HG03097 (cell line): Measurements from ENCODE around the gene LRRC8B.
A peak's percentile ranks its signal among the peaks of the same experiment; 100 is the strongest.
"Not testable (repeated sequence)": the region's sequence is repeated elsewhere in the genome, so short reads cannot be mapped to it uniquely, and the experiment has no call there.

ENCODE experiments used
- ATAC-seq: cut with Tn5 transposase; IDR thresholded peaks from one replicate; pipeline ENCODE4 v1.9.1; 2021; ENCODE audit not compliant: unreplicated experiment, low FRiP score

The LRRC8B gene

GRCh38 chr1:89523572-89524368, 859 bp upstream of the LRRC8B start:
- peak; percentile 16 for ATAC-seq

DNA sequence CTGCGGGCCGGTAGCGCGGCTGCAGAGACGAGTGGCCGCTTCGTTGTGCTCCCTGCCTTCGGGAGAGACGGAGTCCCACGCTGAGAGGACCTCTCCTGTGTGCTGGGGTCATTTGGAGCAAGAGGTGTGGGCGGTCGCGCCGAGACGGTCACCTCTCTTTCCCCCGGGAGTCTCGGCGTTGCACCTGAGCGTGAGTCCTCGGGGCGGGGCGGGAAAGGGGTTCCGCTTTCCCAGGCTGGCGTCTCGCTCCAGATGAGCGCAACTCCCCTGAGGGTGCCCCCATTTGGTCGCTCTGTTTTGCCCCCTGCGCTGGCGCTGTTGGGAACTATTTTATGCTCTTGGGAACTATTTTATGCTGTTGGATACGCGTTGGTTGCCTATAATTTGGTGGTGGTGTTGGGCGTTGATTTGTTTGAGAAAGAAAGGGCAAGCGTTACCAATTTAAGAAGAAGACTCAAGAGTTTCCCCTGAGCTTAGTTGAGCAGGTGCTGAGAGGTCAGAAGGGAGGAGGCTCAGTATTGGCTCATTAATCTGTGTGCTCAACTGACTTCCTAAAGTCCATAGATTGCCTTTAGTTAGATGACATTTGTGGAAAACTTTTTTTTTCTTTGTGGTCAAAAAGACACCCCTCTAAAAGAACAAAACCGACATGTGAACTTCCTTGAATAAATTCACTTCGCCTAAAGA, 683 bp downstream of the LRRC8B start:
- peak; percentile 23 for ATAC-seq

DNA sequence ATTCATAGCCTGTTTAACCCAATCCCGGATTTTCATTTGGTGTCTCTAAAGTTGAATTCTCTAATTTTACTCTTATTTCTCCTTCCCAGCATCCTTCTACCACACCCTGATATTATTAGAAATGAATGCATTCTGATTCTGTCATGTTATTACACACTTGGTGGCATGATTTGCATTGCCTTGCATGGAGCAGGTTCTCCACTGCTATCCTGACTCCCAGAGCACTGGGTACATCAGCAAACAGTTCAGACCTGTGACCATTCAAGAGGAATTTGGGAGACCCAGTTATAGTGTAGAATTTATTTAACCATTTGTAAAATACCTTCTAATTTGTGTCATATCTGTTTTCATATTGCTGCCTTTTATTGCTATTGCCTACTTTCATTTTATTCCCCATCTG, 2.6 kb downstream of the LRRC8B start:
- ATAC-seq, result no peak

GRCh38 chr1:89527750-89528381, 3.2 kb downstream of the LRRC8B start:
- no peak for ATAC-seq

DNA sequence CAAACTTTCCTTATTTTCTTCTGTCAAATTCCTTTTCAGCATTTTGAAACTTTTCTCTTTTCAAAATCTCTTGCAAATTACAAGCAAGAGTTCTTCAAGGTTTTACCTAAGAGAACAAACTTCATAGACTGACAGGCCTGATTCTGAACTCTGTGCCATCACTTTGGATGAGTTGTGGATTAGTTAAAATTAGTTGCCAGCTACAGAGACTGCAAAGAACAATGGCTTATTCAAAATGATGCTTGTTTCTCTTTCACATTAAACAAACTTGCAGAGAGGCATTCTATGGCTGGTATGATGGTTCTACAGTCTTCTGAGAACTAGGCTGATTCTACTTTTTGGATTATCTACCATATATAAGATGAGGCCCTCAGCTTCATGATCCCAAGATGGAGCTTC, 3.8 kb downstream of the LRRC8B start:
- no peak for ATAC-seq

GRCh38 chr1:89529196-89529595, 4.6 kb downstream of the LRRC8B start:
- no peak for ATAC-seq

GRCh38 chr1:89530444-89531089, 5.9 kb downstream of the LRRC8B start:
- ATAC-seq, result no peak

GRCh38 chr1:89531480-89532139, 7.0 kb downstream of the LRRC8B start:
- ATAC-seq, result no peak

- no peak for ATAC-seq
Observed at GRCh38 chr1:89532228-89532627, 7.6 kb downstream of the LRRC8B start.

GRCh38 chr1:89532866-89533265, 8.2 kb downstream of the LRRC8B start:
- no peak for ATAC-seq

GRCh38 chr1:89535537-89535936, 10.9 kb downstream of the LRRC8B start:
- ATAC-seq, result no peak

DNA sequence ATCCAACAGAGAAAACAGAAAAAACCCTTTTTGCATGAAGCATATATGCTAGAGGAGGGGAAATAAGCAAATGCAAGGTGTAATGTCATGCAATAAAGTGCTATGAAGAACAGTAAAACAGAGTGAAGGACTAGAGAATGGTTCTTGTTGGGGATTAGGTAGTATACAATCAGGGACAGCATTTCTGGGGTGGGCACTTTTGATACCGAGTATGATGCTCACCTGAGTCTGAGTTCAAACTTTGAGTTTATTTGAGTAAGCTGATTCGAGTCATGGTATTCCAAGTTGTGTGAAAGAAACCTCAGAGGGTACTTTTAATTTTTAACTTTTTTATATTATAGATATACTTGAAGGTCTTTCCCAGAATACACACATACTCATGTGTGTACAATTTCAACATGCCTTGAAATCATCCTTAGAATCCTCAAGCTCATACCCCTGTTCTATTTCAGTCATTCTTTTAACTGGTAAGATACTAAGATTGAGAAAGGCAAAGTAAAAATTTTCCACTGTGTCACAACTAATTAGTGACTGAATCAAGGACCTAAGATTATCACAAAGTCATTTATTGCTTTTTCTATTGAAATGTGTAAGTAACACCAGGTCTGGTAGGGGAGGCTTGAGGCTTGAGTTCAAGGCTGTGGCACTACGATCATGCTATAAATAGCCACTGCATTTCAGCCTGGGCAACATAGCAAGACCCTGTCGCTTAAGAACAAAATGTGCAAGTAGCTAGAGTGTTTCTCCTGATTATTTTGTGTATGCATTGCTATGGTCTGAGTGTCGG, 12.1 kb downstream of the LRRC8B start:
- no peak for ATAC-seq

- no peak for ATAC-seq
Observed at GRCh38 chr1:89538361-89538760, 13.7 kb downstream of the LRRC8B start.

- ATAC-seq, result no peak
Observed at GRCh38 chr1:89539128-89539527, 14.5 kb downstream of the LRRC8B start.

DNA sequence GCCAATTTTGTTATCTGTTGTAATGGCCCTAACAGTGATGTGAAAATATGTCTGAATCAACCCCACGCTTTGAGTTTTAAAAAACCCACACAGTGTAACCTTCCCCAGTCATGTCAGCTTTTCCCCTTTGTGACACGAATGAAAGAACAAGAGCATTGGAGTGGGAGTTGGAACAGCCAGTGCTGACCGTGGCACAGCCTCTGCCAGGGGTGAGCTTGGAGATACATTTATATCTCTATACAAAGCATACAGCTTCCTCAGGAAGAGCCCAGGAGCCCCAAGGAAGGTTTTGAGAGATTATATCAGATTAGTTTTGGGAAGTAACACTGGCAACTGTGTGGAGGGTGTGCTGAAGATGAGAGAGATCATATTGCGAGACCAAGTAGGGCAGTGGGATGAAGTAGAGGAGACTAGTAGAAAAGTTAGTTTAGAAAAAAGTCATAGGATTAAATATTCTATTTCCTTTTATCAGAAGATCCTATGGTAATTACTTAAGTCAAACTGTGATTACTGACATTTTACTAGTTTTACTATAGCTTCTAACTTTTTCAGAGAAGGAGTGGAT, 15.9 kb downstream of the LRRC8B start:
- no peak for ATAC-seq

GRCh38 chr1:89542345-89542744, 17.7 kb downstream of the LRRC8B start:
- no peak for ATAC-seq

DNA sequence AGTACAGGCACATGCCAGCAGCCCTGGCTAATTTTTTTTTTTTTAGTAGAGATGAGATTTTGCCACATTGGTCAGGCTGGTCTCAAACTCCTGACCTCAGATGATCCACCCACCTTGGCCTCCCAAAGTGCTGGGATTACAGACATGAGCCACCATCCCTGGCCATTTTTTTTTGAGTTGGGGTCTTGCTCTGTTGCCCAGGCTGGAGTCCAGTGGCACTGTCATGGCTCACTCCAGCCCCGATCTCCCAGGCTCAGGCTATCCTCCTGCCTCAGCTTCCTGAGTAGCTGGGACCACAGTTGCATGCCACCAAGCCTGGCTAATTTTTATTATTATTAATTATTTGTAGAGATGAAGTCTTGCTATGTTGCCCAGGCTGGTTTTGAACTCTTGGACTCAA, 19.0 kb downstream of the LRRC8B start:
- not testable (repeated sequence) for ATAC-seq

GRCh38 chr1:89545264-89546038, 20.8 kb downstream of the LRRC8B start:
- ATAC-seq, result no peak
